HepG2 (cell line): Measurements from ENCODE around the gene ASH1L.

Source experiments
- ATRX ChIP-seq: sonication (generic); formaldehyde crosslinking; IDR thresholded peaks from 2 replicates; pipeline ENCODE4 v1.4.0; 2020; ENCODE audit warnings: missing genetic modification reagents, borderline replicate concordance
- FOSL2 ChIP-seq: sonication (generic); formaldehyde crosslinking; IDR thresholded peaks from 2 replicates; pipeline ENCODE4 v1.4.0; 2020; ENCODE audit warnings: missing genetic modification reagents
- GABPA ChIP-seq, 2 experiments: IDR thresholded peaks; 2 replicates each; pipeline ENCODE4 v1.6.1; 2011 to 2016; ENCODE audit warnings: low read depth in 2 of 2, low read length in 1 of 2, missing biosample characterization in 1 of 2, missing genetic modification characterization in 1 of 2
- HDAC6 ChIP-seq: fragments of 200-600 bp; sonication (generic); IDR thresholded peaks from 2 replicates; pipeline ENCODE4 v1.7.0; 2017; ENCODE audit warnings: mild to moderate bottlenecking, antibody characterized with exemption, low read length, low read depth
- JARID2 ChIP-seq: sonication (generic); formaldehyde crosslinking; IDR thresholded peaks from 2 replicates; pipeline ENCODE4 v1.8.1; 2023; ENCODE audit warnings: missing genetic modification reagents, inconsistent platforms; ENCODE audit not compliant: insufficient replicate concordance
- NR2C2 ChIP-seq: sonication (generic); formaldehyde crosslinking; IDR thresholded peaks from 2 replicates; pipeline ENCODE4 v1.4.0; 2020; ENCODE audit warnings: missing genetic modification reagents, mild to moderate bottlenecking, moderate library complexity, borderline replicate concordance
- PCBP1 ChIP-seq: fragments of 200-400 bp; formaldehyde crosslinking; IDR thresholded peaks from 2 replicates; pipeline ENCODE4 v1.6.1; 2017; ENCODE audit warnings: mild to moderate bottlenecking, low read depth, low read length, borderline replicate concordance
- ZSCAN30 ChIP-seq: sonication (generic); formaldehyde crosslinking; IDR thresholded peaks from 2 replicates; pipeline ENCODE4 v1.5.0; 2020; ENCODE audit warnings: mild to moderate bottlenecking, missing genetic modification reagents
- TF ChIP-seq, protein P1 (sequence below): sonication (generic); formaldehyde crosslinking; IDR thresholded peaks from 2 replicates; pipeline ENCODE4 v1.5.0; 2020; ENCODE audit warnings: mild to moderate bottlenecking, missing genetic modification reagents, moderate library complexity
- TF ChIP-seq, protein P2 (sequence below), 2 experiments: fragments of 450-650 bp in 1 of 2; sonication (generic) in 1 of 2; formaldehyde crosslinking; IDR thresholded peaks; 2 replicates each; pipeline versions ENCODE4 v1.5.0 to v1.8.0; 2020 to 2022; ENCODE audit warnings: mild to moderate bottlenecking in 1 of 2, missing genetic modification reagents in 1 of 2

DNA sequence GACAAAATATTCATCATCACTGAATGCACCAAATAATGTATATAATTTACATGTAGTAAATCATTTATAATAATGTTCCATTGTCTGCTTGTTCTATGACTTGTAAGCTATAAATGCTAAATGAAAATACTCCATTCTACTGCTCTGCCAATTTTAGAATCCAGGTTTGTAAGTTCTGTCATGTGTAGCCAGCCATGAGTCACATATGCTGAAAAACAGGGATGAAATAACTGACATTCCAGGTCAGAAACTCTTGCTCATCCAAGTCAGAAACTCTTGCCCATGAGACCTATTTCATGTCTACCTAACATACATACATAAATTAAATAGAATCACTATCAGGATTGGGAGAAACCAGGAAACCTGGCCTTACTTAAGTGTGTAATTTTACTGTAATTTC lies 95.6 kb downstream of the ASH1L start:
- TF ChIP-seq FOSL2 (CRISPR knock-in tag) = no peak
- no peak for TF ChIP-seq JARID2 (CRISPR knock-in tag)
- TF ChIP-seq ATRX (CRISPR knock-in tag) = no peak
- no peak for TF ChIP-seq PCBP1
- TF ChIP-seq HDAC6 = no peak
- no peak for TF ChIP-seq NR2C2 (CRISPR knock-in tag)
- TF ChIP-seq, protein P1, sequence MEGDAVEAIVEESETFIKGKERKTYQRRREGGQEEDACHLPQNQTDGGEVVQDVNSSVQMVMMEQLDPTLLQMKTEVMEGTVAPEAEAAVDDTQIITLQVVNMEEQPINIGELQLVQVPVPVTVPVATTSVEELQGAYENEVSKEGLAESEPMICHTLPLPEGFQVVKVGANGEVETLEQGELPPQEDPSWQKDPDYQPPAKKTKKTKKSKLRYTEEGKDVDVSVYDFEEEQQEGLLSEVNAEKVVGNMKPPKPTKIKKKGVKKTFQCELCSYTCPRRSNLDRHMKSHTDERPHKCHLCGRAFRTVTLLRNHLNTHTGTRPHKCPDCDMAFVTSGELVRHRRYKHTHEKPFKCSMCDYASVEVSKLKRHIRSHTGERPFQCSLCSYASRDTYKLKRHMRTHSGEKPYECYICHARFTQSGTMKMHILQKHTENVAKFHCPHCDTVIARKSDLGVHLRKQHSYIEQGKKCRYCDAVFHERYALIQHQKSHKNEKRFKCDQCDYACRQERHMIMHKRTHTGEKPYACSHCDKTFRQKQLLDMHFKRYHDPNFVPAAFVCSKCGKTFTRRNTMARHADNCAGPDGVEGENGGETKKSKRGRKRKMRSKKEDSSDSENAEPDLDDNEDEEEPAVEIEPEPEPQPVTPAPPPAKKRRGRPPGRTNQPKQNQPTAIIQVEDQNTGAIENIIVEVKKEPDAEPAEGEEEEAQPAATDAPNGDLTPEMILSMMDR (CRISPR knock-in tag) = no peak
- TF ChIP-seq ZSCAN30 (CRISPR knock-in tag) = no peak
- TF ChIP-seq GABPA (IDR thresholded peaks at IDR 0.05; ENCODE audit: low read depth, low read length) = no peak
- TF ChIP-seq GABPA (CRISPR knock-in tag; IDR thresholded peaks at IDR 0.05; ENCODE audit: low read depth) = no peak
- TF ChIP-seq, protein P2, sequence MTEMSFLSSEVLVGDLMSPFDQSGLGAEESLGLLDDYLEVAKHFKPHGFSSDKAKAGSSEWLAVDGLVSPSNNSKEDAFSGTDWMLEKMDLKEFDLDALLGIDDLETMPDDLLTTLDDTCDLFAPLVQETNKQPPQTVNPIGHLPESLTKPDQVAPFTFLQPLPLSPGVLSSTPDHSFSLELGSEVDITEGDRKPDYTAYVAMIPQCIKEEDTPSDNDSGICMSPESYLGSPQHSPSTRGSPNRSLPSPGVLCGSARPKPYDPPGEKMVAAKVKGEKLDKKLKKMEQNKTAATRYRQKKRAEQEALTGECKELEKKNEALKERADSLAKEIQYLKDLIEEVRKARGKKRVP (CRISPR knock-in tag; IDR thresholded peaks at IDR 0.05) = no peak
